Measurements from ENCODE around the gene BORA.

The BORA gene

DNA sequence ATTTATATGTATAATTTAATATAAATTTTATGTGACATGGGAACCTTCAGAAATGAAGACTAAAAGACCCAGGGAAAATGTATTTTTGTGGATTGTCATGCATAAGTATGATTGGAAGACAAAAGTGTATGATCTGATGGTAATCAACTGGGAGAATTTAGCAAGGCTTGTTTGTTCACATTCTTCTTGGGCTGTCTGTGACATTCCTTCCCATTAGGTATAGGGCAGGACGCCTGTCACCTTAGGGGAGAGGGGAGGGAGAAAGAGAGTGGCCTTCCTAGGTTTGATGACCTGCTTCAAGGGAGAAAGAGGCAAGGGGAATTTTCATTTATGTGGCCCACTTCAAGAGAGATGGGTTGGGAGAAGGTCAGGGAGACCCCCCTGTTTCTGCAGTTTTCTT, 76.6 kb downstream of the BORA start:
- Mint-ChIP-seq H3K27ac (no peak overlapping the region), H3K4me1 (ENCODE audit: low read depth) (no peaks in the 10 kb centered on the region), H3K9me3 (no peaks in the 10 kb centered on the region), H3K36me3 (ENCODE audit: low read depth) (peaks cover 57% of the 10 kb centered on the region), H3K27me3 (no peaks in the 10 kb centered on the region), H3K4me3 (no peak overlapping the region)

Data from stimulated activated naive CD8-positive, alpha-beta T cell treated with anti-CD3 and anti-CD28 coated beads, Interleukin-15, Interleukin-2, amounts not matched to agents 100 ng/mL and 50 ng/mL, for 24 hours (primary cell).